GM08714 (cell line): ENCODE measurements around the gene MDN1.
A peak's percentile ranks its signal among the peaks of the same experiment; 100 is the strongest.
"Not testable (repeated sequence)": the region's sequence is repeated elsewhere in the genome, so short reads cannot be mapped to it uniquely, and the experiment has no call there.

Experiments used
- H3K4me3 ChIP-seq: fragments of 200-500 bp; sonication (Bioruptor generic); 2 replicates; pipeline ENCODE4 v1.5.1; 2014; ENCODE audit warnings: mild to moderate bottlenecking, low read length, inconsistent platforms
- ZNF274 ChIP-seq: IDR thresholded peaks from 2 replicates; pipeline ENCODE4 v1.6.1; 2012; ENCODE audit warnings: mild to moderate bottlenecking, low read depth, low read length

The MDN1 gene

GRCh38 chr6:89644864-89645263 is 174.7 kb downstream of the MDN1 start:
- no peak overlapping the region for H3K4me3 ChIP-seq
- no peak for TF ChIP-seq ZNF274

- TF ChIP-seq ZNF274 = no peak
- no peak overlapping the region for H3K4me3 ChIP-seq
Observed at GRCh38 chr6:89643406-89643805, 176.2 kb downstream of the MDN1 start.

GRCh38 chr6:89642956-89643355 is 176.6 kb downstream of the MDN1 start:
- TF ChIP-seq ZNF274 = no peak
- no peak overlapping the region for H3K4me3 ChIP-seq

GRCh38 chr6:89641581-89641980 is 178.0 kb downstream of the MDN1 start:
- H3K4me3 ChIP-seq = not testable (repeated sequence)

- H3K4me3 ChIP-seq = no peak overlapping the region
- no peak for TF ChIP-seq ZNF274
Observed at GRCh38 chr6:89640804-89641203, 178.8 kb downstream of the MDN1 start.

GRCh38 chr6:89638320-89639195 is 181.0 kb downstream of the MDN1 start, which contains the start of gene LYRM2:
TSS of gene LYRM2 (minus strand) at chr6:89638747. CDS start at chr6:89638716, 31 bp downstream.
- H3K4me3 ChIP-seq = peak within 1 kb of the TSS; percentile 81
- TF ChIP-seq ZNF274 = no peak

- TF ChIP-seq ZNF274 = no peak
- H3K4me3 ChIP-seq = peak overlapping the region; percentile 81
Observed at GRCh38 chr6:89637960-89638319, 181.7 kb downstream of the MDN1 start.

GRCh38 chr6:89636412-89636811 is 183.2 kb downstream of the MDN1 start:
- H3K4me3 ChIP-seq = not testable (repeated sequence)

- TF ChIP-seq ZNF274 = no peak
- no peak overlapping the region for H3K4me3 ChIP-seq
Observed at GRCh38 chr6:89630488-89630887, 189.1 kb downstream of the MDN1 start.

- H3K4me3 ChIP-seq = no peak overlapping the region
- no peak for TF ChIP-seq ZNF274
Observed at GRCh38 chr6:89623749-89624148, 195.8 kb downstream of the MDN1 start.

GRCh38 chr6:89619567-89619966 is 200.0 kb downstream of the MDN1 start:
- no peak for TF ChIP-seq ZNF274

GRCh38 chr6:89618026-89618425 is 201.6 kb downstream of the MDN1 start:
- TF ChIP-seq ZNF274 = no peak
- H3K4me3 ChIP-seq = no peak overlapping the region

More at GRCh38 chr6:89619567-89619966, 200.0 kb downstream of the MDN1 start:
- no peak overlapping the region for H3K4me3 ChIP-seq

GRCh38 chr6:89616531-89616930 is 203.1 kb downstream of the MDN1 start:
- TF ChIP-seq ZNF274 = no peak

GRCh38 chr6:89615882-89616281 is 203.7 kb downstream of the MDN1 start:
- no peak overlapping the region for H3K4me3 ChIP-seq
- TF ChIP-seq ZNF274 = no peak

More at GRCh38 chr6:89616531-89616930, 203.1 kb downstream of the MDN1 start:
- no peak overlapping the region for H3K4me3 ChIP-seq

- H3K4me3 ChIP-seq = no peak overlapping the region
- no peak for TF ChIP-seq ZNF274
Observed at GRCh38 chr6:89613790-89614189, 205.8 kb downstream of the MDN1 start.

GRCh38 chr6:89612121-89612520 is 207.5 kb downstream of the MDN1 start:
- H3K4me3 ChIP-seq = no peak overlapping the region
- TF ChIP-seq ZNF274 = no peak
